Activated CD4-positive, alpha-beta T cell treated with anti-CD3 and anti-CD28 coated beads, Interleukin-2, amount 50 U/mL, for 4 hours (primary cell): ENCODE measurements around the gene COPA.
A peak's percentile ranks its signal among the peaks of the same experiment; 100 is the strongest.
"Not testable (repeated sequence)": the region's sequence is repeated elsewhere in the genome, so short reads cannot be mapped to it uniquely, and the experiment has no call there.

ENCODE experiments used
- DNase-seq, 2 experiments: peaks; one replicate each; pipeline ENCODE4 v3.0.0-alpha.2; 2020

COPA gene

GRCh38 chr1:160342953-160343869 lies at the start of gene COPA, which contains the start of gene NCSTN:
TSS of gene COPA (minus strand) at chr1:160343250. CDS start at chr1:160343170, 80 bp downstream.
TSS of gene NCSTN (plus strand) at chr1:160343383. CDS start at chr1:160343397, 14 bp downstream.
- DNase-seq = peak; percentile 82 to 85

GRCh38 chr1:160388406-160388805 lies 45.4 kb upstream of the COPA start:
- DNase-seq = not testable (repeated sequence)

DNA sequence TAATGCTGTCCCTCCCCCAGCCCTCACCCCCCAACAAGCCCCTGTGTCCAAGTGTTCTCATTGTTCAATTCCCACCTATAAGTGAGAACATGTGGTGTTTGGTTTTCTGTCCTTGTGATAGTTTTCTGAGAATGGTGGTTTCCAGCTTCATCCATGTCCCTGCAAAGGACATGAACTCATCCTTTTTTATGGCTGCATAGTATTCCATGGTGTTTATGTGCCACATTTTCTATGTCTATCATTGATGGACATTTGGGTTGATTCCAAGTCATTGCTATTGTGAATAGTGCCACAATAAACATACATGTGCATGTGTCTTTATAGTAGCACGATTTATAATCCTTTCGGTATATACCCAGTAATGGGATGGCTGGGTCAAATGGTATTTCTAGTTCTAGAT lies 41.8 kb upstream of the COPA start:
- not testable (repeated sequence) for DNase-seq

DNA sequence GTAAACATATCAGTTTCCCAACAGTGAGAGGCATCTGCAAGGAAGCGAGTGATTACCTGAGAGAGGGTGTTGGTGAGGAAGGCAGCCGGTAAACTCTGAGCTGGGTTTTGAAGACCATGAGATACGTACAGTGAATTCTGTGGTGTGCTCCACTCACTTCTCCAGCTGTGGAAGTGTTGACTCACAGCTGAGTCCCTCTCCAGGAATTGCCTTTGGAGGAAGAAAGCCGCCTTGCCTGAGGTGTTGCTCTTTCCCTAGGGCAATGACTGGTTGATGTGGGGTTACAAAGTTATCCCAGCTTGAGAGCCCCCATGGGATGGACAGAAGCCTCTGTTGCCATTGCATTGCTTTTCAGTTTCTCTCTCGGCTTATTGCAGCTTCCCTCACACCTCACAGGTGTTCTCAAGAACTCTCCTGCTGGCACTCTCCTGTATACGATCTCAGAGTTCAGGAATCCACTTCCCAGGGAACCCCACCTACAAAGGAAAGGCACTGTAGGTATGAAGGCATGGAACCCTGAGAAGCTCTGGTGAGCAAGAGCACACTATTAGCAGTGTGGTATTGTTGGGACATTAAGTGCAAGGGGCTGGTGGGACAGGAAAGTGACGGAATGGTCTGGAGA lies 34.6 kb upstream of the COPA start:
- no peak for DNase-seq

DNA sequence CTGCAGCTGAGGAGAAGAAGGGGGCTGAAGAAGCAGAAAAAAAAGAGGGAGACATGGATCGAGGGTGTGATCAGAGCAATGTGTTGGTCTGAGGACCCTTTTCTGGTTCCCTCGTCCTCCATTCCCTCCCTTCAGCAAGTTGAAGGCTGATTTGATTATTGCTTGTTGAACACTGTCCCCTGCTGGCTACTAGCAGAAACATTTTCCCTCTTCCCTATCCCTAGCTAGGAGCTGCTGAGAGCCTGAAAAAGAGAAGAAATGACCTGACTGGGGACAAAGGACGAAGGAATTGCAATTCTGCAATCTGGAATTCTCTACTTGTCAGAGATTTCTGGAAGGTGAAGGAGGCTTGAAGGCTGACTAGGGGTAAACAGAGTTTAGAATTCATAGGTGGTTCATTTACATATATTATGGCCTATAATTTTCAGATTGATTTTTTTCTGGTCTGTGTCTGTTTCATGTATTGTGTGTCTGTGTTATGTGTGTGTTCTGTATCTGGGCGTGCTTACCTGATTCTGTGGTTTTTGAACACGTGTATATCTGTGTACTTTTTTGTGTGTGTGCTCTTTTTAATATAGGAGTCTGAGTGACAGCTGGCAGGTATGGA lies 33.6 kb upstream of the COPA start:
- no peak for DNase-seq

- DNase-seq = no peak
Observed at GRCh38 chr1:160375788-160376524, 32.9 kb upstream of the COPA start.

DNA sequence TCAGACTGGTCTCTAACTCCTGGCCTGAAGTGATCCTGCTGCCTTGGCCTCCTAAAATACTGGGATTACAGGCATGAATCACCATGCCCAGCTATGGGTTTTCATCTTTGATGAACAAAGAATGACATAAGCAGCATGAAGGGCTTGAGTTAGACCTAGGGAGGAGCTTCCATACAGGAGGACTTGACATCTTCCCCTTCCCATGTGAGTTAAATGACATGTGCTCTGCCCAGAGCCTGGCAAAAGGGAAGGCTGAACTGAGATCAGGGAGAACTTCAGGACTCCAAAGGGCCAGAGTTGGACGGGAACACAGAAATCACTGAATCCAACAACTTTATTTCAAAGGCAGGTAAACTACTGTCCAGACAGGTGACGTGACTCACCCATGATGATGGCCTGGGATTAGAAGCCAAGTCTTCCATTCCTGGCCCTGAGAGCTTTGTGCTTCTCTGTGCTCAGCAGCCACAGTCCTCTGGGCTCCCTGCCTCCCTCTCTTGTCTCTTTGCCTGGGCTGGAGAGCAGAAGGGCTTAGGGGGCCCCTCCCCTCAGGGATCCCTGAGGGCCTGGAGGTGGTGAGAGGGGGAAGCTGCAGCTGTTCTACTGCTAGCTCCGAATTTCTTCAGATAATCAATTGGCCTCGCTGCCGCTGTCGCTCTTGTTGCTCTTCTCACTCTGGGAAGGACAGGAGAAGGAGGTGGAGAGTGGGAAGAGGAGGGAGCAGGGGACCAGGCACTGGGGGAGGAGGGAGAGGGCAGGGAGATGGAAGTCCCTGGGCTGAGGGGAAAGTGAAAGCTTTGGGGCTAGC lies 31.5 kb upstream of the COPA start:
- no peak for DNase-seq

DNA sequence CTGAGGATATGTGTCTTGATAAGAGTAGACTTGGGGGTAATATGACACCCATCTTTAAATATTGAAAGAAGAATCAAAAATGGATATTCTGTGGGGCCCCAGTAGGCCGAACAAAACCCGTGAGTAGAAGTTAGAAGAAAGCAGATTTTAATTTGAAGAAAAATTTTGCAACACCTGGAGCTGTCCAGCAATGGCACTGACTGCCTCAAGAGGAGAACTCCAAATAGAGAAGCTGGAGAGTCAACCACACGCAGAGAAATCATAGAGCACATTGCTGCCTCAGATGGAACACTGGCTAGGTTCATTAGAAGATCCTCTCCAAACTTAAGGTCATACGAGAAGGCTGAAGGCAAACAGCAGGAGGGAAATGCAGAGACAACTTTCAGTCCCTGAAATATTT lies 30.6 kb upstream of the COPA start:
- no peak for DNase-seq

DNA sequence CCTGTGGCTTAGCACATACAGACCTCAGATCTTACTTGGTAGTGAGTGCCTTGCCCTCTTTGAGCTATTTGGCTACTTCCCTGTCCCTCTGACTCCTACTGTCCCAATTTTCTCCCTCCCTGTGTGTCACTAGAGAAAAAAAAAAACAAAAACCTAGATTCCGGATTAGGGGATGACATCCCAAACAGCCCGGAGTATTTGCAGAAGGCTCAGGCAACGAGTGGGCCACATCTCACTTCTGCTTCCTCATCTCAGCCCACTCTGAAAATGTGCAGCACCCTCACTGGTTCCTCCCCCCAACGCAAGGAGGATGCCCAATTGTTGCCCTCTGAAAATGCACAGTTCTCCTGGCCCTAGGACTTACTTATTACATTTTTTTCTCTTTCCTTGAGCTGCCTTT lies 28.7 kb upstream of the COPA start:
- no peak for DNase-seq

GRCh38 chr1:160371346-160371631 lies 28.2 kb upstream of the COPA start:
- no peak for DNase-seq

GRCh38 chr1:160370561-160371345 lies 27.7 kb upstream of the COPA start:
- DNase-seq = no peak

DNA sequence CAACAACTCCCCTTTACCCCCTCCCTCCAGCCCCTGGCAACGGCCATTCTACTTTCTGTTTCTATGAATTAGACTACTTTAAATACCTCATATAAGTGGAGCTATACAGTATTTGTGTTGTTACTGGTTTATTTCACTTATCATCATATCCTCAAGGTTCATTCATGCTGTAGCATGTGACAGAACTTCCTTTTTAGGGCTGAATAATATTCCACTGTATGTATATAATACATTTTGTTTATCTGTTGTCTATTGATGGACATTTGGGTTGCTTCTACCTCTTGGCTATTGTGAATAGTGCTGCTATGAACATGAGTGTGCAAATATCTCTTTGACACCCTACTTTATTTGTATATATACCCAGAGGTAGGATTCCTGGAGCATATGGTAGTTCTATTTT lies 26.0 kb upstream of the COPA start:
- DNase-seq = no peak

GRCh38 chr1:160367934-160368923 lies 25.2 kb upstream of the COPA start:
- no peak for DNase-seq

DNA sequence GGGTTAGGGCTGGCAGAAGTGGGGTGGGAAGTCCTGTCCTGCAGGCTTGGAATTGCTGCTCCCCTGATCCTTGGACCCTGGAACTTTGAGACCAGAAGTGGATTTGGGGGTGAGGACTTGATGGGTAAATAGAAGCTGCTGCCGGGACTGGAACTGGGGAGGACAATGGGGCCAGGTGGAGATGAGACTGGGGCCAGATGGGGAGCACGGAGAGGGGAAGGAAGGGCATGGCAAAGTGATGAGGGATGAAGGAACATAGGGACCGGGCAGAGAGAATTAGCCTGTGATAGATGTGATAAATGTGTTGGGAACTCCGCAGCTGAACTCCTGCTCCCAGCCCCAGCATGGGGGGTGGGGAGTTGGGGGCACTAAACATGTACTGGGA lies 24.5 kb upstream of the COPA start:
- no peak for DNase-seq

DNA sequence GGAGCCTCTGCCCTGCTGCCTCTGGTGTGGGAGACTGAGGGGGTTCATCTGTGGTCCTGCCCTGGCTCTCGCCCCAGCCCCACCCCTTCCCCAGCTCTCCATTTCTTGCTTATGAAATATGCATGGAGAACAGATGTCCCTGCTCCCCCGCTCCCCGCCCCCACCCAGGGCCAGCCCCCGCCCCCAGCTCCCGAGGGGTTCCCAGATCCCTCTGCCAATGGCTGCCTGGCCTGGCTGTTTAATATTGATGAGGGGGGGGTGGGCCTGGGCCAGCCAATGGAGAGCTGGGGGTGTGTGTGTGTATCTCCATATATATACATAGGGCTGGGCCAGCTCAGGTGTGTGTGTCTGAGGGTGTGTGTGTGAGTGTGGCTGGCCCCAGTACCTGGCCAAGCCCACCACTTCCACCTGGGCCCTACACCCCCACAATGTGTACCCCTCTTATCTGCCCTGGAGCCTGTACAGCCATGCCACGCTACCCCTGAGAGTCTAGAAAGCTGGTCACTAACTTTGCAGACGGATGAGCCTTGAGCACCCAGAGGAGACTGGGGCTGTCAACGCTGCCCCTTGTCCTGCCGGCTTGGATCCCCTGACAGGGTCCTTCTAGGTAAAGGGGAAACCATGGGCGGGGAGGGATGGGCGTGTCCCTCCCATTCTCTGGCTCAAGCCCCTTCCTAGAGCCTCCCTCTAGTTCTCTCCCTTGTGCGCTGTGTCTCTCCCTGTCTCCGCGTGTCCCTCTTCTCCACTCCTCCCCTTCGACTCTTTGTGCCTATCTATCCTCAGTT lies 23.9 kb upstream of the COPA start, which contains the start of gene NHLH1:
Gene NHLH1 (plus strand): TSS at position 341 of the 785 bp plus-strand sequence. CDS start 3,661 bp downstream, outside the sequence.
- no peak for DNase-seq

GRCh38 chr1:160365325-160365724 lies 22.3 kb upstream of the COPA start:
- DNase-seq = no peak

GRCh38 chr1:160363951-160364735 lies 21.1 kb upstream of the COPA start:
- DNase-seq = no peak

GRCh38 chr1:160363010-160363409 lies 20.0 kb upstream of the COPA start:
- no peak for DNase-seq
